Caco-2 (cell line): Measurements from ENCODE around the gene ZMYND8. TPM values are rescaled to one million over a fixed set of nuclear protein-coding genes. Genes with fewer than 3 reads are reported as not detected.
"Not testable (repeated sequence)": the region's sequence is repeated elsewhere in the genome, so short reads cannot be mapped to it uniquely, and the experiment has no call there.

Experiments used
- BruUV-seq: library from RNA; stranded (reverse); fragments of 400-500 nt; replicated peaks from 2 replicates; lab custom pipeline; 2021; lab: Mats Ljungman, UMichigan
- CTCF ChIA-PET: fragments of 300-600 bp; sonication (Branson Sonifier 250); formaldehyde crosslinking; loops from one replicate; lab custom pipeline; 2022; ENCODE audit warnings: antibody characterized with exemption; lab: Charles Lee
- POLR2A ChIA-PET: fragments of 300-600 bp; sonication (Branson Sonifier 250); formaldehyde crosslinking; loops from one replicate; lab custom pipeline; 2022; ENCODE audit warnings: antibody characterized with exemption; lab: Charles Lee
- DNase-seq, 2 experiments: peaks; one replicate each; pipeline versions ENCODE4 v3.0.0 to v3.0.0-alpha.2; 2020 to 2022
- H3K27me3 ChIP-seq: replicated peaks from 2 replicates; pipeline ENCODE4 v1.6.0; 2011; ENCODE audit warnings: low read length; ENCODE audit not compliant: control insufficient read depth, insufficient read depth
- H3K36me3 ChIP-seq: 2 replicates; pipeline ENCODE4 v1.5.1; 2011; ENCODE audit warnings: low read length; ENCODE audit not compliant: control insufficient read depth, insufficient read depth
- H3K4me1 ChIP-seq: fragments of 250-450 bp; sonication (Bioruptor Pico); 2 replicates; pipeline ENCODE4 v1.5.1; 2020; ENCODE audit warnings: mild to moderate bottlenecking
- H3K4me3 ChIP-seq: 2 replicates; pipeline ENCODE4 v1.5.1; 2011; ENCODE audit warnings: low read depth, mild to moderate bottlenecking, control low read depth, low read length
- H3K9me3 ChIP-seq: fragments of 250-450 bp; sonication (Bioruptor Pico); 2 replicates; pipeline ENCODE4 v1.5.1; 2020; ENCODE audit warnings: mild to moderate bottlenecking, moderate library complexity
- H3K27ac Mint-ChIP-seq: one replicate; pipeline ENCODE4 v1.8.0; 2022; ENCODE audit warnings: mixed read lengths; ENCODE audit not compliant: unreplicated experiment
- H3K27me3 Mint-ChIP-seq: one replicate; pipeline ENCODE4 v1.8.0; 2022; ENCODE audit warnings: mixed read lengths; ENCODE audit not compliant: insufficient read depth, unreplicated experiment
- H3K36me3 Mint-ChIP-seq: one replicate; pipeline ENCODE4 v1.8.0; 2022; ENCODE audit warnings: mild to moderate bottlenecking, mixed read lengths; ENCODE audit not compliant: insufficient read depth, unreplicated experiment
- H3K4me1 Mint-ChIP-seq: one replicate; pipeline ENCODE4 v1.8.0; 2022; ENCODE audit warnings: low read depth, mixed read lengths; ENCODE audit not compliant: unreplicated experiment
- H3K4me3 Mint-ChIP-seq: one replicate; pipeline ENCODE4 v1.8.0; 2022; ENCODE audit warnings: mild to moderate bottlenecking, moderate library complexity, mixed read lengths; ENCODE audit not compliant: unreplicated experiment
- H3K9me3 Mint-ChIP-seq: one replicate; pipeline ENCODE4 v1.8.0; 2022; ENCODE audit warnings: mixed read lengths; ENCODE audit not compliant: unreplicated experiment
- intact Hi-C: fragments of 100-400 bp; cut with micrococcal nuclease; formaldehyde crosslinking; loops from one replicate; pipeline ENCODE4 v1.10.0; 2022; ENCODE audit not compliant: unreplicated experiment
- total RNA-seq: library from RNA; stranded (reverse); gene quantifications from 2 replicates; pipeline ENCODE4 v1.2.3, GENCODE V29; 2022
- TF ChIP-seq, protein P1 (sequence below), 2 experiments: fragments of 200-600 bp in 1 of 2; IDR thresholded peaks; 1 replicate in 1 of 2; 2 replicates in 1 of 2; pipeline versions ENCODE4 v1.5.1 to v1.8.0; 2011 to 2022; ENCODE audit warnings: antibody characterized with exemption in 1 of 2, control low read depth in 1 of 2, inconsistent platforms in 1 of 2, low read depth in 1 of 2, low read length in 1 of 2, mild to moderate bottlenecking in 1 of 2, moderate library complexity in 1 of 2; ENCODE audit not compliant: insufficient read depth in 1 of 2, severe bottlenecking in 1 of 2, unreplicated experiment in 1 of 2

ZMYND8 gene
- total RNA-seq, 1 experiment from 2014 or later: 194 TPM

GRCh38 chr20:47400685-47401084 is 44.2 kb upstream of the ZMYND8 start:
- CTCF ChIA-PET: interaction anchor here (0.6 kb wide), 1 partner anchor 128 kb away, joined by 3 read pairs; no protein-coding TSS in a partner anchor
- Mint-ChIP-seq H3K36me3 (no peaks in the 10 kb centered on the region), H3K9me3 (peaks cover 13% of the 10 kb centered on the region), H3K4me3 (no peak overlapping the region), H3K4me1 (peaks cover 5% of the 10 kb centered on the region), H3K27me3 (no peaks in the 10 kb centered on the region), H3K27ac (no peak overlapping the region)
- Histone ChIP-seq H3K36me3 (no peaks in the 10 kb centered on the region), H3K27me3 (no peaks in the 10 kb centered on the region), H3K4me3 (no peak overlapping the region), H3K4me1 (peaks cover 4% of the 10 kb centered on the region; the same call in 1 of the 2 replicates), H3K9me3 (0 out of 2 replicates have a peak, but pooled peaks cover 9% of the 10 kb centered on the region)
- peak; percentile 76 to 89 for DNase-seq
- BruUV-seq: no TSS peak
- intact Hi-C loops: no loop called here
- POLR2A ChIA-PET: interaction anchor here (0.6 kb wide), 1 partner anchor 129 kb away, joined by 5 read pairs; no protein-coding TSS in a partner anchor
- TF ChIP-seq, protein P1, sequence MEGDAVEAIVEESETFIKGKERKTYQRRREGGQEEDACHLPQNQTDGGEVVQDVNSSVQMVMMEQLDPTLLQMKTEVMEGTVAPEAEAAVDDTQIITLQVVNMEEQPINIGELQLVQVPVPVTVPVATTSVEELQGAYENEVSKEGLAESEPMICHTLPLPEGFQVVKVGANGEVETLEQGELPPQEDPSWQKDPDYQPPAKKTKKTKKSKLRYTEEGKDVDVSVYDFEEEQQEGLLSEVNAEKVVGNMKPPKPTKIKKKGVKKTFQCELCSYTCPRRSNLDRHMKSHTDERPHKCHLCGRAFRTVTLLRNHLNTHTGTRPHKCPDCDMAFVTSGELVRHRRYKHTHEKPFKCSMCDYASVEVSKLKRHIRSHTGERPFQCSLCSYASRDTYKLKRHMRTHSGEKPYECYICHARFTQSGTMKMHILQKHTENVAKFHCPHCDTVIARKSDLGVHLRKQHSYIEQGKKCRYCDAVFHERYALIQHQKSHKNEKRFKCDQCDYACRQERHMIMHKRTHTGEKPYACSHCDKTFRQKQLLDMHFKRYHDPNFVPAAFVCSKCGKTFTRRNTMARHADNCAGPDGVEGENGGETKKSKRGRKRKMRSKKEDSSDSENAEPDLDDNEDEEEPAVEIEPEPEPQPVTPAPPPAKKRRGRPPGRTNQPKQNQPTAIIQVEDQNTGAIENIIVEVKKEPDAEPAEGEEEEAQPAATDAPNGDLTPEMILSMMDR (IDR thresholded peaks at IDR 0.05; ENCODE audit: insufficient read depth in 1 of 2, low read depth in 1 of 2, low read length in 1 of 2, severe bottlenecking in 1 of 2, unreplicated experiment in 1 of 2): no peak

DNA sequence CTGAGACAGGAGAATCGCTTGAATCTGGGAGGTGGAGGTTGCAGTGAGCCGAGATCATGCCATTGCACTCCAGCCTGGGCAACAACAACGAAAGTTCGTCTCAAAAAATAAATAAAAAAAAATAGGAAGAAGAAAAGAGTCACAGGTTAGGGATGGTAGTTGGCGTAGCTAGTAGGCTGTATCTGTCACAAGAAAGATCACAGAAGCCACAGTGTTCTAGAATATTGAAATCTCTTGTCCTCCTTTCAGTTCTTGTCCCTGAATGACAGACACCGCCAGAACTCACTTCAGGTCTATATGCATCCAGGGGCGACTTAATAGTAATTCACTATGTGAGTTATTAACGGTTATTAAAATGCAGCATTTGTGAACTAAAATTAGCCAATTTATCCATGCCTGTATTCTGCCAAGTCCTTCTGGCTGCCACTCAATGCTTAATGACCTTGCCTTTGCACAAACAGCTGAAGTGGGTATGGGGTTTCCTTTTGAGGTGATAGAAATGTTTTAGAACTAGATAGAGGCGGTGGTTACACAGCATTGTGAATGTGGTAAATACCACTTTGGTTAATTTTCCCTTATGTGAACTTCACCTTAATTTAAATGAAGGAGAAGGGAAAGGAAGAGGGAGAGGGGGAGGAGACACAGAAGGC is 41.3 kb upstream of the ZMYND8 start:
- BruUV-seq: no TSS peak
- Mint-ChIP-seq H3K4me3 (no peak overlapping the region), H3K27me3 (no peaks in the 10 kb centered on the region), H3K36me3 (no peaks in the 10 kb centered on the region), H3K9me3 (peaks cover 16% of the 10 kb centered on the region), H3K27ac (no peak overlapping the region), H3K4me1 (peaks cover 5% of the 10 kb centered on the region)
- Histone ChIP-seq H3K4me1 (peaks cover 4% of the 10 kb centered on the region; the same call in 1 of the 2 replicates), H3K36me3 (no peaks in the 10 kb centered on the region), H3K27me3 (no peaks in the 10 kb centered on the region), H3K4me3 (no peak overlapping the region), H3K9me3 (0 out of 2 replicates have a peak, but pooled peaks cover 9% of the 10 kb centered on the region)
- CTCF ChIA-PET: interaction anchor here (0.7 kb wide), 1 partner anchor 123 kb away, joined by 3 read pairs; no protein-coding TSS in a partner anchor
- no peak for DNase-seq
- TF ChIP-seq, protein P1 (IDR thresholded peaks at IDR 0.05; ENCODE audit: insufficient read depth in 1 of 2, low read depth in 1 of 2, low read length in 1 of 2, severe bottlenecking in 1 of 2, unreplicated experiment in 1 of 2): no peak
- intact Hi-C loops: no loop called here
- POLR2A ChIA-PET: interaction anchor here (0.5 kb wide), 1 partner anchor 54 kb away, joined by 3 read pairs; no protein-coding TSS in a partner anchor

- H3K27me3 ChIP-seq: no peaks in the 10 kb centered on the region
- POLR2A ChIA-PET: interaction anchor here (0.6 kb wide), 2 partner anchors 105 to 772 kb away, joined by 3 read pairs; partner anchors contain the start of gene NCOA3
- H3K9me3 ChIP-seq: 0 out of 2 replicates have a peak, but pooled peaks cover 9% of the 10 kb centered on the region
- no TSS peak for BruUV-seq
- intact Hi-C loops: no loop called here
- TF ChIP-seq, protein P1 (IDR thresholded peaks at IDR 0.05; ENCODE audit: insufficient read depth in 1 of 2, low read depth in 1 of 2, low read length in 1 of 2, severe bottlenecking in 1 of 2, unreplicated experiment in 1 of 2): no peak
- peaks cover 25% of the 10 kb centered on the region for H3K9me3 Mint-ChIP-seq
- no peak overlapping the region for H3K4me3 Mint-ChIP-seq
- H3K27me3 Mint-ChIP-seq: no peaks in the 10 kb centered on the region
- peaks cover 5% of the 10 kb centered on the region for H3K36me3 Mint-ChIP-seq
- H3K27ac Mint-ChIP-seq: no peak overlapping the region
- H3K36me3 ChIP-seq: no peaks in the 10 kb centered on the region
- no peak overlapping the region for H3K4me3 ChIP-seq
- peaks cover 13% of the 10 kb centered on the region for H3K4me1 Mint-ChIP-seq
- DNase-seq: no peak
- H3K4me1 ChIP-seq: peaks cover 10% of the 10 kb centered on the region
- CTCF ChIA-PET: interaction anchor here (0.6 kb wide), 1 partner anchor 24 kb away, joined by 9 read pairs; no protein-coding TSS in a partner anchor
Observed at GRCh38 chr20:47396762-47397476, 40.4 kb upstream of the ZMYND8 start.

- H3K36me3 Mint-ChIP-seq, H3K27me3 Mint-ChIP-seq, H3K9me3 ChIP-seq, H3K4me3 ChIP-seq, BruUV-seq, H3K27ac Mint-ChIP-seq, H3K4me3 Mint-ChIP-seq, intact Hi-C loops, H3K36me3 ChIP-seq, DNase-seq, H3K27me3 ChIP-seq: not testable (repeated sequence)
- Mint-ChIP-seq H3K9me3 (peaks cover 27% of the 10 kb centered on the region), H3K4me1 (peaks cover 21% of the 10 kb centered on the region)
- ChIA-PET POLR2A (interaction anchor here (0.6 to 1.1 kb wide), 4 partner anchors 10 to 1483 kb away, joined by 3 to 8 read pairs (median 3); partner anchors contain the start of gene NCOA3), CTCF (interaction anchor here (2.6 kb wide), 1 partner anchor 10 kb away, joined by 14 read pairs; no protein-coding TSS in a partner anchor)
- H3K4me1 ChIP-seq: peaks cover 13% of the 10 kb centered on the region
Observed at GRCh38 chr20:47393796-47394514, 37.5 kb upstream of the ZMYND8 start.
